Panc1 (cell line): ENCODE results near the gene GNB1. TPM values are rescaled to one million over a fixed set of nuclear protein-coding genes. Genes with fewer than 3 reads are reported as not detected.

Experiments
- ATAC-seq: fragments of 200-7000 bp; cut with Tn5 transposase; 2 replicates; pipeline ENCODE4 v1.9.1; 2020; ENCODE audit warnings: mild to moderate bottlenecking, moderate library complexity
- BruUV-seq: library from RNA; stranded (reverse); fragments of 400-500 nt; replicated peaks from 2 replicates; lab custom pipeline; 2021; lab: Mats Ljungman, UMichigan
- CTCF ChIA-PET: fragments of 300-600 bp; sonication (Branson Sonifier 250); formaldehyde crosslinking; loops from one replicate; lab custom pipeline; 2022; ENCODE audit warnings: antibody characterized with exemption; lab: Charles Lee
- POLR2A ChIA-PET: fragments of 300-600 bp; sonication (Branson Sonifier 250); formaldehyde crosslinking; loops from one replicate; lab custom pipeline; 2022; ENCODE audit warnings: antibody characterized with exemption; lab: Charles Lee
- DNase-seq: peaks from one replicate; pipeline ENCODE4 v3.0.0-alpha.2; 2010; ENCODE audit warnings: low read depth, low spot score
- H3K27ac ChIP-seq: 2 replicates; pipeline ENCODE4 v1.5.1; 2011; ENCODE audit warnings: mild to moderate bottlenecking, low read length, inconsistent platforms
- H3K27me3 ChIP-seq: fragments of 200-500 bp; sonication (Bioruptor generic); 2 replicates; pipeline ENCODE4 v1.6.0; 2014; ENCODE audit warnings: low read length, inconsistent platforms; ENCODE audit not compliant: control insufficient read depth, insufficient read depth
- H3K36me3 ChIP-seq: fragments of 200-500 bp; sonication (Bioruptor generic); 2 replicates; pipeline ENCODE4 v1.5.1; 2014; ENCODE audit warnings: inconsistent platforms, mild to moderate bottlenecking, low read length, moderate library complexity; ENCODE audit not compliant: control insufficient read depth, insufficient read depth
- H3K4me1 ChIP-seq: 2 replicates; pipeline ENCODE4 v1.5.1; 2011; ENCODE audit warnings: inconsistent platforms, mild to moderate bottlenecking, low read length, moderate library complexity; ENCODE audit not compliant: control insufficient read depth, insufficient read depth
- H3K4me3 ChIP-seq, 2 experiments: 2 replicates each; pipeline ENCODE4 v1.5.1; 2011 to 2012; ENCODE audit warnings: low read depth in 2 of 2, low read length in 2 of 2, mild to moderate bottlenecking in 2 of 2, inconsistent platforms in 1 of 2, moderate library complexity in 1 of 2
- H3K9me3 ChIP-seq: fragments of 200-500 bp; sonication (Bioruptor generic); 2 replicates; pipeline ENCODE4 v1.5.1; 2014; ENCODE audit warnings: low read depth, mild to moderate bottlenecking, inconsistent platforms, low read length, moderate library complexity; ENCODE audit not compliant: control insufficient read depth, insufficient read depth
- POLR2AphosphoS5 ChIP-seq: IDR thresholded peaks from 2 replicates; pipeline ENCODE4 v1.6.1; 2012; ENCODE audit warnings: mild to moderate bottlenecking, low read depth, low read length, moderate library complexity
- SIN3A ChIP-seq: IDR thresholded peaks from 2 replicates; pipeline ENCODE4 v1.6.1; 2012; ENCODE audit warnings: low read depth, mild to moderate bottlenecking, low read length, moderate library complexity, borderline replicate concordance; ENCODE audit not compliant: insufficient read depth
- TCF7L2 ChIP-seq: IDR thresholded peaks from 2 replicates; pipeline ENCODE4 v1.6.1; 2011; ENCODE audit warnings: mild to moderate bottlenecking, low read depth, low read length, inconsistent platforms
- in situ Hi-C: cut with HindIII; loops from 2 replicates; pipeline ENCODE4 v1.10.0; 2016; ENCODE audit warnings: low sequenced_read_pairs, low pct_unique_long_range_greater_than_20kb
- intact Hi-C: fragments of 100-400 bp; cut with micrococcal nuclease; formaldehyde crosslinking; loops from one replicate; pipeline ENCODE4 v1.10.0; 2022; ENCODE audit not compliant: unreplicated experiment
- total RNA-seq: library from RNA; stranded (reverse); gene quantifications from one replicate; pipeline ENCODE4 v1.2.1, GENCODE V29; 2021; ENCODE audit not compliant: unreplicated experiment
- TF ChIP-seq, protein P1 (sequence below): fragments of 450-650 bp; IDR thresholded peaks from 2 replicates; pipeline ENCODE4 v1.5.1; 2017; ENCODE audit warnings: mild to moderate bottlenecking
- TF ChIP-seq, protein P2 (sequence below), 2 experiments: IDR thresholded peaks; 2 replicates each; pipeline ENCODE4 v1.6.1; 2011 to 2012; ENCODE audit warnings: low read depth in 2 of 2, control low read depth in 1 of 2, low read length in 1 of 2, mild to moderate bottlenecking in 1 of 2, moderate library complexity in 1 of 2; ENCODE audit not compliant: insufficient read depth in 1 of 2

Gene GNB1
- total RNA-seq, 1 experiment from 2014 or later: 499 TPM

DNA sequence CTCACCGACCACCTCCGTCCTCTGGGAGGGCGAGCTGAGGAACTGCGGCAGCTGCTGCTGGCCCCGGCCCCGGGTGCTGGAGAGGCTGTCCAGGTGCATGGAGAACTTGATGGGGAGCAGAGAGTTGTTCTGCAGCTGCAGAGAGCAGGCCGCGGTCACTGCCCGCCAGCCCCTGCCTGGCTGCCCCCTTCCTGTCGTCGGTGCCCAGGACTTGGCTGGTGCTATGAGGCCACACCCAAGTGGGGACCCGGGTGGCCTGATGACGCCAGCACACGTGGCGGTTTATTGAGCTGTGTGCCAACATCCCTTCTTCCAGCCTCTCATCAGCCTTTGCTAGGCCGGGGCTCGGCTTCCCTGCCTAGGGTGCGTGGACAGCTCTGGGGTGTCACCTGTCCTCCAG, 33.5 kb upstream of the GNB1 start:
- in situ Hi-C loops: no loop called here
- H3K4me1 ChIP-seq: no peaks in the 10 kb centered on the region
- POLR2A ChIA-PET: no interaction called here

GRCh38 chr1:1922956-1923833, 32.3 kb upstream of the GNB1 start:
- no TSS peak for BruUV-seq
- Histone ChIP-seq H3K4me1 (no peaks in the 10 kb centered on the region), H3K27me3 (no peaks in the 10 kb centered on the region), H3K27ac (no peak overlapping the region), H3K9me3 (no peaks in the 10 kb centered on the region), H3K36me3 (no peaks in the 10 kb centered on the region), H3K4me3 (no peak overlapping the region)
- DNase-seq: no peak
- no peak for ATAC-seq
- TF ChIP-seq TCF7L2: no peak
- TF ChIP-seq, protein P1, sequence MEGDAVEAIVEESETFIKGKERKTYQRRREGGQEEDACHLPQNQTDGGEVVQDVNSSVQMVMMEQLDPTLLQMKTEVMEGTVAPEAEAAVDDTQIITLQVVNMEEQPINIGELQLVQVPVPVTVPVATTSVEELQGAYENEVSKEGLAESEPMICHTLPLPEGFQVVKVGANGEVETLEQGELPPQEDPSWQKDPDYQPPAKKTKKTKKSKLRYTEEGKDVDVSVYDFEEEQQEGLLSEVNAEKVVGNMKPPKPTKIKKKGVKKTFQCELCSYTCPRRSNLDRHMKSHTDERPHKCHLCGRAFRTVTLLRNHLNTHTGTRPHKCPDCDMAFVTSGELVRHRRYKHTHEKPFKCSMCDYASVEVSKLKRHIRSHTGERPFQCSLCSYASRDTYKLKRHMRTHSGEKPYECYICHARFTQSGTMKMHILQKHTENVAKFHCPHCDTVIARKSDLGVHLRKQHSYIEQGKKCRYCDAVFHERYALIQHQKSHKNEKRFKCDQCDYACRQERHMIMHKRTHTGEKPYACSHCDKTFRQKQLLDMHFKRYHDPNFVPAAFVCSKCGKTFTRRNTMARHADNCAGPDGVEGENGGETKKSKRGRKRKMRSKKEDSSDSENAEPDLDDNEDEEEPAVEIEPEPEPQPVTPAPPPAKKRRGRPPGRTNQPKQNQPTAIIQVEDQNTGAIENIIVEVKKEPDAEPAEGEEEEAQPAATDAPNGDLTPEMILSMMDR: no peak
- TF ChIP-seq, protein P2, sequence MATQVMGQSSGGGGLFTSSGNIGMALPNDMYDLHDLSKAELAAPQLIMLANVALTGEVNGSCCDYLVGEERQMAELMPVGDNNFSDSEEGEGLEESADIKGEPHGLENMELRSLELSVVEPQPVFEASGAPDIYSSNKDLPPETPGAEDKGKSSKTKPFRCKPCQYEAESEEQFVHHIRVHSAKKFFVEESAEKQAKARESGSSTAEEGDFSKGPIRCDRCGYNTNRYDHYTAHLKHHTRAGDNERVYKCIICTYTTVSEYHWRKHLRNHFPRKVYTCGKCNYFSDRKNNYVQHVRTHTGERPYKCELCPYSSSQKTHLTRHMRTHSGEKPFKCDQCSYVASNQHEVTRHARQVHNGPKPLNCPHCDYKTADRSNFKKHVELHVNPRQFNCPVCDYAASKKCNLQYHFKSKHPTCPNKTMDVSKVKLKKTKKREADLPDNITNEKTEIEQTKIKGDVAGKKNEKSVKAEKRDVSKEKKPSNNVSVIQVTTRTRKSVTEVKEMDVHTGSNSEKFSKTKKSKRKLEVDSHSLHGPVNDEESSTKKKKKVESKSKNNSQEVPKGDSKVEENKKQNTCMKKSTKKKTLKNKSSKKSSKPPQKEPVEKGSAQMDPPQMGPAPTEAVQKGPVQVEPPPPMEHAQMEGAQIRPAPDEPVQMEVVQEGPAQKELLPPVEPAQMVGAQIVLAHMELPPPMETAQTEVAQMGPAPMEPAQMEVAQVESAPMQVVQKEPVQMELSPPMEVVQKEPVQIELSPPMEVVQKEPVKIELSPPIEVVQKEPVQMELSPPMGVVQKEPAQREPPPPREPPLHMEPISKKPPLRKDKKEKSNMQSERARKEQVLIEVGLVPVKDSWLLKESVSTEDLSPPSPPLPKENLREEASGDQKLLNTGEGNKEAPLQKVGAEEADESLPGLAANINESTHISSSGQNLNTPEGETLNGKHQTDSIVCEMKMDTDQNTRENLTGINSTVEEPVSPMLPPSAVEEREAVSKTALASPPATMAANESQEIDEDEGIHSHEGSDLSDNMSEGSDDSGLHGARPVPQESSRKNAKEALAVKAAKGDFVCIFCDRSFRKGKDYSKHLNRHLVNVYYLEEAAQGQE (IDR thresholded peaks at IDR 0.05; ENCODE audit: insufficient read depth in 1 of 2, low read depth in 2 of 2, low read length in 1 of 2): no peak
- TF ChIP-seq SIN3A: no peak
- TF ChIP-seq POLR2AphosphoS5: no peak
- in situ Hi-C loops (no loop called here), intact Hi-C loops (no loop called here)
- ChIA-PET POLR2A (no interaction called here), CTCF (no interaction called here)

More for the DNA sequence above, 33.5 kb upstream of the GNB1 start:
- H3K4me3 ChIP-seq: no peak overlapping the region
- DNase-seq: no peak
- H3K36me3 ChIP-seq: no peaks in the 10 kb centered on the region
- intact Hi-C loops: no loop called here
- H3K27ac ChIP-seq: no peak overlapping the region
- TF ChIP-seq, protein P1: no peak
- TF ChIP-seq SIN3A (no peak), POLR2AphosphoS5 (no peak), TCF7L2 (no peak)
- TF ChIP-seq, protein P2 (IDR thresholded peaks at IDR 0.05; ENCODE audit: insufficient read depth in 1 of 2, low read depth in 2 of 2, low read length in 1 of 2): no peak
- BruUV-seq: no TSS peak
- ATAC-seq: no peak
- no peaks in the 10 kb centered on the region for H3K9me3 ChIP-seq
- no peaks in the 10 kb centered on the region for H3K27me3 ChIP-seq
- CTCF ChIA-PET: no interaction called here
